ENCODE results near the gene PRKCD.

- TF ChIP-seq CTCF (IDR thresholded peaks at IDR 0.05) (no peak), EP300 (IDR thresholded peaks at IDR 0.05) (no peak)
Measured at GRCh38 chr3:53140847-53141845, 19.9 kb upstream of the PRKCD start.

All from upper lobe of left lung (tissue), 4 donors.